ENCODE measurements around the gene TRIM47.

GRCh38 chr17:75889454-75889853 is 11.1 kb upstream of the TRIM47 start:
- TF ChIP-seq CTCF (IDR thresholded peaks at IDR 0.05), result no peak
- TF ChIP-seq EP300 (IDR thresholded peaks at IDR 0.05), result no peak
- no peak for TF ChIP-seq POLR2A (IDR thresholded peaks at IDR 0.05)
- no peak for TF ChIP-seq POLR2AphosphoS5 (IDR thresholded peaks at IDR 0.05)

Data from stomach (tissue), 4 donors.